Measurements from ENCODE around the gene STMN3.

DNA sequence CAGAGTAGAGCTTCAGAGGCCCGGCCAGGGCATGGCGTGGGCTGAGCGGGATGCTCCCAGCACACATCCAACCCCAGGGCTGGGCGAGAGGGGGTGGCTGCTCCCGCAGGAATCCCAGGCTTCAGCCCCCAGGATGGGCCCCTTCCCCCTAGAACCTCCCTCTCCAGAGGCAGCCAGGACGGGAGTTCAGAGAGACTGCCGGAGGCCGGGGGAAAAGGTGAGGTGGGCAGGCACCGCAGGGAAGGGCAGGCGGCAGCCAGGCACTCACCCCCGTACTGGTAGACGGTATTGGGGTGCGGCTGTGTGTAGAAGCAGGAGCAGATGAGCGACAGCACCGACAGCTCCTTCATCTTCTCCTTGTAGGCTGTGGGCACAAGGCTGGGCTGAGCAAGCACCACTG, 9.3 kb downstream of the STMN3 start:
- no peak for TF ChIP-seq CTCF (IDR thresholded peaks at IDR 0.05)
- TF ChIP-seq POLR2A (IDR thresholded peaks at IDR 0.05): no peak
- no peak for TF ChIP-seq POLR2AphosphoS5 (IDR thresholded peaks at IDR 0.05; ENCODE audit: insufficient read depth in 1 of 2, low read depth in 1 of 2)

All from vagina (tissue), 2 donors.